Lower leg skin (tissue), 3 donors: ENCODE measurements around the gene CREB5.

ENCODE experiments used
- CTCF ChIP-seq, 3 donors: fragments of 450-650 bp; IDR thresholded peaks; one replicate each; pipeline ENCODE4 v1.5.1; 2016; ENCODE audit warnings: antibody characterized with exemption in 3 of 3, mild to moderate bottlenecking in 3 of 3, moderate library complexity in 2 of 3
- POLR2A ChIP-seq, 2 donors: fragments of 450-650 bp; IDR thresholded peaks; one replicate each; pipeline ENCODE4 v1.6.1; 2016 to 2017; ENCODE audit warnings: antibody characterized with exemption in 2 of 2, mild to moderate bottlenecking in 1 of 2, moderate library complexity in 1 of 2

- no peak for TF ChIP-seq POLR2A (IDR thresholded peaks at IDR 0.05)
- no peak for TF ChIP-seq CTCF (IDR thresholded peaks at IDR 0.05)
Measured at GRCh38 chr7:28656529-28656928, 244.2 kb downstream of the CREB5 start.
